ENCODE data around the gene ZNF236.

DNA sequence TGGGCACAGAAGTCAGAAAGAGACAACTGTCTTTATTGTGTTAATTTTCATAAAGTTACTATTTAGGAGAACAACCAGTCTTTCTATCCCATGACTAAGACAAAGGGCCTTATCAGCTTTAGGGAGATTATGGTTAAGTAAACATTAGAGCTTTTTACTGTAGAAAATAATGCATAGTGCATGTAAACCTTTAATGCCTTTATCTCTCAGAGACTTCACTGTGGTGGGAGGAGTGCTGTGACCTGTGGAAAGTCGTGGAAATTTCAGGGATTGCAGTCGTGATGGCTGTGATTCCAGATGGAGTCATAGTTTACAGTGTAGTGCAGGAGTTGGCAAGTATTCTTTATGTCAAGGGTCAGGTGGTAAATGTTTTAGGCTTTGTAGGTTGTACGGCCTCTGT, 15.8 kb downstream of the ZNF236 start:
- TF ChIP-seq, protein P1, sequence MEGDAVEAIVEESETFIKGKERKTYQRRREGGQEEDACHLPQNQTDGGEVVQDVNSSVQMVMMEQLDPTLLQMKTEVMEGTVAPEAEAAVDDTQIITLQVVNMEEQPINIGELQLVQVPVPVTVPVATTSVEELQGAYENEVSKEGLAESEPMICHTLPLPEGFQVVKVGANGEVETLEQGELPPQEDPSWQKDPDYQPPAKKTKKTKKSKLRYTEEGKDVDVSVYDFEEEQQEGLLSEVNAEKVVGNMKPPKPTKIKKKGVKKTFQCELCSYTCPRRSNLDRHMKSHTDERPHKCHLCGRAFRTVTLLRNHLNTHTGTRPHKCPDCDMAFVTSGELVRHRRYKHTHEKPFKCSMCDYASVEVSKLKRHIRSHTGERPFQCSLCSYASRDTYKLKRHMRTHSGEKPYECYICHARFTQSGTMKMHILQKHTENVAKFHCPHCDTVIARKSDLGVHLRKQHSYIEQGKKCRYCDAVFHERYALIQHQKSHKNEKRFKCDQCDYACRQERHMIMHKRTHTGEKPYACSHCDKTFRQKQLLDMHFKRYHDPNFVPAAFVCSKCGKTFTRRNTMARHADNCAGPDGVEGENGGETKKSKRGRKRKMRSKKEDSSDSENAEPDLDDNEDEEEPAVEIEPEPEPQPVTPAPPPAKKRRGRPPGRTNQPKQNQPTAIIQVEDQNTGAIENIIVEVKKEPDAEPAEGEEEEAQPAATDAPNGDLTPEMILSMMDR (IDR thresholded peaks at IDR 0.05) = no peak
- TF ChIP-seq EZH2 (IDR thresholded peaks at IDR 0.05) = no peak
- no peak for TF ChIP-seq EZH2phosphoT487 (IDR thresholded peaks at IDR 0.05)

Data from neural progenitor cell (in vitro differentiated cells).